Cortex of kidney (tissue), 1 donor: ENCODE measurements around the gene PDE3B.
"Not testable (repeated sequence)": the region's sequence is repeated elsewhere in the genome, so short reads cannot be mapped to it uniquely, and the experiment has no call there.

Experiments used
- DNase-seq: peaks from one replicate; lab custom pipeline; 2025; lab: John Stamatoyannopoulos, UW

Gene PDE3B

DNA sequence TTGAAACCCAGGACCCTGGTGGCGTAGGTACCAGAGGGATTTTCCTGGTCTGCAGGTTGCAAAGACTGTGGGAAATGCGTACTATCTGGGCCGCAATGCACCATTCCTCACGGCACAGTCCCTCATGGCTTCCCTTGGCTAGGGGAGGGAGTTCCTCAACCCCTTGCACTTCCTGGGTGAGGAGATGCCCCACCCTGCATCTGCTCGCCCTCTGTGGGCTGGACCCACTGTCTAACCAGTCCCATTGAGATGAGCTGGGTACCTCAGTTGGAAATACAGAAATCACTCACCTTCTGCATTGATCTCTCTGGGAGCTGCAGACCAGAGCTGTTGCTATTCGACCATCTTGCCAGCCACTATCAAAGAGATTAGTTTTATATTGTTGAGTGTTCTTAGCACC lies 100.1 kb downstream of the PDE3B start:
- not testable (repeated sequence) for DNase-seq

DNA sequence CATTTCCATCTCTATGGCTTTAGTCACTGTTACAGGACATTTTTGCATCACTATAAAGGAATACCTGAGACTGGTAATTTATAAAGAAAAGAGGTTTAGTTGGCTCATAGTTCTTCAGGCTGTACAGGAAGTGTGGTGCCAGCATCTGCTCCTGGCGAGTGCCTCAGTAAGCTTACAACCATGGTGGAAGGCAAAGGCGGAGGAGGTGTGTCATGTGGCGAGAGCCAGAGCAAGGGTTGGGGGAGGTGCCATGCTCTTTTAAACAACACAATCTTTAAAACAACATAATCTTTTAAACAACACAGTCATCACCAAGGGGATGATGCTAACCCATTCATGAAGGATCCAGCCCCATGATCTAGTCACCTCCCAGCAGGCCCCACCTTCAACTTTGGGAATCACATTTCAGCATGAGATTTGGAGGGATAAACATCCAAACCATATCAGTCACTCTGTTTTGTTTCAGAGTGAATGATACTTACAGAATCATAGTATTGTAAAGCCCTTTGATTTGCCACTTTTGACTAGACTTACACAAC lies 103.3 kb downstream of the PDE3B start:
- DNase-seq, result no peak

DNA sequence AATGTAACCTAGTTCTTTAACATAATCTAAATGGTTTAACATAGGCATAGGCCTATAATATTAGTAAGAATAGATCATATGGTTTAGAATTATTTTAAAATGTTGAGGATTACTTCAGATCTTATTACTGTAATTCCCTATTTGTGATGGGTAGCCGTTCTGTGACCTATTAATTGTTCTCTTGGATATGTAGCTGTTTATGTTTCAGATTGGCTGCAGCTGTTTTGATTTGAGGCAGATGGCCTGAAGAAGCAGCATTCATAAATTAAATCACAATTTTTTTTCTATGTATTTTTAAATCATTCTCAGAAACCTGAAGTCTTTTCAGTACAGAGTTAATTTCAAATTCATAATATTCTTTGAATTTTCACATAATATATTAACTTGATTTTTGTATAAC lies 104.5 kb downstream of the PDE3B start:
- DNase-seq, result no peak

DNA sequence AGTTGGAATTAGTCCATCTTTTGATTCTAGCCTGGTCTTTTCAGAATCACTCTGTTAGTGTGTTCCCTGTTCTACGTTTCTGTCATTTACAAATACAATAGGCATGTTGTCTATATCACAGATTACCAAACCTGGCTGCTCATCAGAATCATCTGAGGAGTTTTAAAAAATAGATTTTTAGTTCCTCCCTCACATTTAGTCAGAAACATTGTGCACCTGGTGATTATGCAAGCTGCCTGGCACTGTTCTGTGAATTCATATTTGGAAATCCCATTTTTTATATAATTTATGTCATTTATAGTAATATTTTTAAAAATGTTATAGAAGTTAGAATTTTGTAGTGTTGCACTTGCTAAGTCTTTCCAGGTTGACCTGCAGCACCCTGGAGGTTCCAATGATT lies 107.3 kb downstream of the PDE3B start:
- no peak for DNase-seq

DNA sequence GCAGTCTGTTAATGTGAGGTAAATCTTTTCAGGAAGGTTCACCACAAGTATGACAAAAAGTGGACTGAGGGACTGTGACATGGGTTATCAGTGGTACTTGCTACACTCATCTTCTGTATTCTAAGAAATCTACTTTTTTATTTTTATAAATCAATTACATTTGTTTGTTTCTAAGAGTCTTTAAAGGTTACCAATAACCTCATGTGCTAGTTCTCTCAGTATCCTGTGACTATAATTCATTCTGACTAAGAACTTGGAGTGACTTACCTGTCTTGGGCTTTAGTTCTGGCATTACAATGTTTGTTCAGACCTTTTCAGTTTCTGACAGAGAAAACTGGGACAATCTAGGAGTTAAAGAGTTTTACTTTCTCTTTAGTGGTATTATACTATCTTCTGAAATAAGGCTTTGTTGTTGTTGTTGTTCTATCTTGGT lies 108.4 kb downstream of the PDE3B start:
- DNase-seq, result no peak

DNA sequence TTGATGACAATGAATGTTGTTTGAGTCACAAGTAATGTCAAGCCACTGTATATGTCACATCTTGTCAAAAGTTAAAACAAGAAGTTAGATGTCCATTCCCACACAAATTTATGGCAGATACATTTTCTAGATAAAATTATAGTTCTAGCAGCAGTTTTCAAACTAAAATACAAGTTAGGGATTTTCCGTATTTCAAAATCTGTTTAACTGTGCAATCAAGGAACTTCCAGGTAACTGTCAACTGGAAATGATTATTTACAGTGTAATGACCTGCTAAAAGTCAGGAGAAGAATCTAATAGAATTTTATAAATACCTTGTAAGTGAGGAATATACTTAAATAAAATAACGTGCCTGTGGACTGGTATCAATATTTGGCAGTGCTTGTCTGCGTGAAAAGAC lies 111.5 kb downstream of the PDE3B start:
- no peak for DNase-seq

DNA sequence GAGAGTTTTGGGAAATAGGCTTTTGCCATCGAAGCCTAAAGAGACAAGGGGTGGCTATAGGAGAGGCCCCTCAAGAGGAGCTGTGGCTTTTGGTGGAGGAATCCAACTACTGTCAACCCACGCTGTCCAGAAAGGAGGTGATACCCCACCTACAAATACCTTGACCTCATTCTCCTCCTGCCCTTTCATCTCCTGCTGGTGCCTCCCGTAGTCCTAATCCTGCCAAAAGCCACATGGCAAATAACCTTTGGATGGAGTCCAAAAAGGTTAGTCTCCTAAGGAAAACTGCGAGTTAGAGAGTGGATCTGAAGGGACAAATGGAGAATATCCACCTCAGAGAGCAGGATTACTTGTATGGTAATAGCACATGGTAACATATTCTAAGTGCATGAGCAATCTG lies 112.7 kb downstream of the PDE3B start:
- no peak for DNase-seq

DNA sequence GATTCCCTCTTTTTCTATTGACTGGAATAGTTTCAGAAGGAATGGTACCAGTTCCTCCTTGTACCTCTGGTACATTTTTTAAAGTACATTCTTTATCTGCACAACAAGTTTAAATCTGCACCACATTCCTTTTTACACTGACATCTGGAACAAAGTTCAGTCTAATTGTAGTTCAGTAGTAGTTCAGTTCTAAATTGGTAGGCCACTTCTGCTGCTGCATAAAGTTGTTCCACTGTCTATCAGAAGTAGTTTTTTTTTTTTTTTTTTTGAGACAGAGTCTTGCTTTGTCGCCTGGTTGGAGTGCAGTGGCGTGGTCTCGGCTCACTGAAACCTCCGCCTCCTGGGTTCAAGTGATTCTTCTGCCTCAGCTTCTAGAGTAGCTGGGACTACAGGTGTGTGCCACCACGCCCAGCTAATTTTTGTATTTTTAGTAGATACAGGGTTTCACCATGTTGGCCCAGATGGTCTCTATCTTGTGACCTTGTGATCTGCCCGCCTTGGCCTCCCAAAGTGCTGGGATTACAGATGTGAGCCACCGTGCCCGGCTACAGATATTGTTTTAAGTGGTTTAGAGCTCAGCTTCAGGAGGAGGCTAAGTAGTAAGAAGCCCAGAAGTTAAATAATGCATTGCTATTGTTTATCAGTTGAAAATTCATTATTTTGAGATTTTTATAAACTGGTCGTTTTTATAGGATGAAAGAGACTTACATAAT lies 115.9 kb downstream of the PDE3B start:
- not testable (repeated sequence) for DNase-seq

DNA sequence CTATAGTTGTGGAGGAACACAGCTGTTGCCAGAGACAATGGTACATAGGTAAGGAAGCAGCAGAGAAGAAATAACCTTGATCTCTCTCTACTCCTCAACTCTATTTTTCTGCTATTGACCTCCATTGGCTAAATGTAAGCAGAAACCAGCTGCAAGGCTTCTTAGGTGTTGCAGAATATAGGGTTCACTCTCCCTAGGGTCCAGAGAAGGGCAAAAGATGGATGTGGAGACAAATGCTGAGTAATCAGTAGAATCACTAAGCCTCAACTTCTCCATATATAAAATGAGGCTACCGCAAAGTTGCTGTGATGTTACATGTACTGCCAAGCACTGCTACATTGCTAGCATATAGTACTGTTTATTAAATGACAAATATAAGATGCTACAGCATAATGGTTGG lies 120.6 kb downstream of the PDE3B start:
- no peak for DNase-seq

DNA sequence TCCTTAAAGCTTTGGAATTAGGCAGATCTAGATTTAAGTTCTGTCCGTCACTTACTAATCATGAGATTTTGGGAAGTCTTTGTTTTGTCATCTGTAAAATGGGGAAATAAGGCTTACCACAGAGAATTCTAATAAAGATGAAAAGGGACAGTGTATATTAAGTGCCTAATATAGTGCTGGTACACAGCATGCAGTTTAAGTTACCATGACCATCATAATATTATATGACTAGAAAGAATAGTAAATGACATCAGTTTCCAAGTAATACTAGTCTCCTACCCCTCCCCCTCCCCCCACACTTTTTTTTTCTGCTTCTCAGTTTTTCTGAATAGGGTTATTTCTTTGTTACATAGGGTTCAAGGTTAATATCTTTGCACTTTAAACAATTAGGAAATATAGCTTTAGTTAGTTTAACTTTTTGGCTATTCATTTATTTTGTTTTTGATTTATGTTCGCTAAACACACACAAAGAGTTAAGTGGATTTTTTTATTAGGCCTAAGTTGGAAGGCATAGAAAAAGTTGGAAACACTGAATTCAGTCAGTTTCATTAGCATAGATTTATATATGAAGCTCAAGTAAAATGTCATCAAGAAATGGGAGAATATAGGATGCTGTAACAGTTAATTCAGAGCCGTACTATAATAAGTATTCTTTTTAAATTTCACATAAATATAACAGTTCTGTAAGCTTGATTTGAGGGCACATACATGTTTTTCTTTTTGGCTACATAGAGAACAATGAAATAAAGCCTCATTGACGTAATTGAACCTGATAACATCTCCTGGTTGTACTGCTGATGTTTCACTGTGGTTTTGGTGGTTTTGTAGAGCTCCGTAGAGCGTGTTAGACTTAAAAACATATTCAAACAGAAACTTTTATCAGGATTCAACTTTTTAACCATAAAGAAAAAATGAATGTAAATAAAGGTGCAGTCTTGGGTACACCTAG lies 121.2 kb downstream of the PDE3B start:
- no peak for DNase-seq

DNA sequence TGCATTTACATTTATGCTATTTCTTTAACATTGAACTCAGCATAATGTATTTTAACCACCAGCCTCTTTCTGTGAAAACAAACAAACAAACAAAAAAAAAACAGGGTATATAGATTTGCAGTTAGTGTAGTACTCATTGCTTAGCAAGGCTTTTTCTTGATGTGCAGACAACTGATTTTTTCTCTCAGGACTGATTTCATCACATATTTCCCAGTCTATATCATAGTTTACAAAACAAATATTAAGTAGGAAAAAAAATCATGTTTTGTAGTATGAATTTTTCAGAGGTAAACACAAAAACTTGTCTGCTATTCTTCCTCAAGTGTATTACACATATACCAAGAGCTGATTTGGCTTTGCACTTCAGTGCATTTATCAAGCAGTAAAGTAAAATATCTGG lies 123.0 kb downstream of the PDE3B start:
- no peak for DNase-seq

DNA sequence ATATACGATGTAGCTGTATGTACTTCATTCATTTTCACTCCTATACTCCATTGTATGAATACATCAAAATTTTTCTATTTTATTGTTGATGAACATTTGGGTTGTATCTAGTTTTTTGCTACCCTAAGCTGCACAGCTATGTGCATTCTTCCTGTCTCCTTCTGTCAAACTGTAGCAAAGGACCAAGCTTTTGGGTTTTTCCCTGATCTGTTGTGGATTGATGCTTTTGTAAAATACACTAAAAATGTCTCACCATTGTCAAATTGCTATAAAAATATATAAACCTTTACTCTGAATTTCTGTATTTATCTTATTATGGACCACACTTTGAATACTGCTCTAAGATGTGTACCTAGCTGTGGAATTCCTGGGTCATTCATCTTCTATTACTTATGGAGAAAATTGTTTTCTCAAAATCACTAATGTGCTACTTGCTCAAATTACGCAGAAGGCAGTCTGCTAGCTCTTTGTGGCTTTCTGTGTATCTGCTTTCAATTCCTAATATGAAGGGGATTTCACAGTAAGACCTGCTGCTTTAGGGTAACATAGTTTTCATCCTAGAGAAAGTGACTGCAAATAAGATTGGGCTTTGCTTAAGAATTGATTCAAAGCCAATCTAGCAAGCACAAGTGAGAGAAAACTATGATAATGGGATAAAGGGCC lies 125.1 kb downstream of the PDE3B start:
- no peak for DNase-seq

DNA sequence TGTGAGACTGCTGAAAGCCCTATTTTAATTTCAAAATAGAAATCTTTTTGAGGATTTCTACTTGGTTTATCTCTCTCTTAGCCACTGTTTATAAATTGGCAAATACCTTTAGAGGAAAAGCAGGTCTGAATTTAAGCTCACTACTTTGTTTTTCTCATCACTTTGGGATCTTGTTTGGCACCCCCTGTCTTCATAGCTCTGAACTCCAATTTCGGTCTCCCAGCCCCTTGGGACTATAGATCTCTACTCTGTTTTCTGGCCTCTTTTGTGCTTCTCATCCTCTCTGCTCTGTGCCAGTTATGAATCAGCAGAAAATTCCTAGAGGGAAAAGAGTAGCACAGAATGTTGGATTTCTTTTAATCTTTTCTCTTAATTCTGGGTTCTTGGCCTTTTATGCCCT lies 130.2 kb downstream of the PDE3B start:
- no peak for DNase-seq

DNA sequence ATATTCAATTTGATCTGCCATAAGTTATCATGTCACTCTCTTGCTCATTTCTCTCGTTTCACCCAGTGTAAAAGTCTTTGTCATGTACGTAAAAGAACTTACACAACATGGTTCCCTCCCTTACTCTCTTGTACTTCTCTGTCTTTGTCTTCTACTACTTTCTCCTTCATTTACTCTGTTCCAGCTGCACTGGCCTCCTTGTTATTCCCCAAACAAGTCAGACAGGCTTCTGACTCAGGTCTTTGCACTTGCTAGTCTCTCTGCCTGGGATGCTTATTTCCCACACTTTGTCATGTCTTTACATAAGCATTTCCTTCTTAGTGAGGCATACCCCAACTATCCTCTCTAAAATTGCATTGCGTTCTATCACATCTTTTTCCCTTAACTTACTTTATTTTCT lies 131.1 kb downstream of the PDE3B start:
- DNase-seq, result no peak

DNA sequence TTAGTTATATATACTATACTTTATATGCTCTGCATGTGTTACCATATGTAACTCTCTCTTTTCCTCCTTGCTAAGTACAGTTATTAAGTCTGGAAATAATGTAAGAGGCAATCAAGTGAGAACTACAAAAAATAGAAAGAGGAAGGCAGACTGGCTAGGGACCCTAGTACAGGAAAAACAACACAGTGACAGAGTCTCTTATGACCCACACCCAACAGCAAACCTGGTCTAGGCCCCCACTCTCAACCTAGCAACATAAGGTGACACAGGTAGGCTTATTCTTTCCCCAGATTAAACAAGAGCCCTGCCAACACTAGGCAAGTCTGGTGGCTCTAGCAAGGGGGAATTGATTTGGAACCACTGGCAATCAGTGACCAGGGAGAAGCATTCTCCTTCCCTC lies 132.3 kb downstream of the PDE3B start:
- no peak for DNase-seq

DNA sequence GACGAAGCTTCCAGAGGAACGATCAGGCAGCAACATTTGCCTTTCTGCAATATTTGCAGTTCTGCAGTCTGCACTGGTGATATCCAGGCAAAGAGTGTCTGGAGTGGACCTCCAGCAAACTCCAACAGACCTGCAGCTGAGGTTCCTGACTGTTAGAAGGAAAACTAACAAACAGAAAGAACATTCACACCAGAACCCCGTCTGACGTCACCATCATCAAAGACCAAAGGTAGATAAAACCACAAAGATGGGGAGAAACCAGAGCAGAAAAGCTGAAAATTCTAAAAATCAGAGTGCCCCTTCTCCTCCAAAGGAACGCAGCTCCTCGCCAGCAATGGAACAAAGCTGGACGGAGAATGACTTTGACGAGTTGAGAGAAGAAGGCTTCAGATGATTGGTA lies 134.9 kb downstream of the PDE3B start:
- not testable (repeated sequence) for DNase-seq

DNA sequence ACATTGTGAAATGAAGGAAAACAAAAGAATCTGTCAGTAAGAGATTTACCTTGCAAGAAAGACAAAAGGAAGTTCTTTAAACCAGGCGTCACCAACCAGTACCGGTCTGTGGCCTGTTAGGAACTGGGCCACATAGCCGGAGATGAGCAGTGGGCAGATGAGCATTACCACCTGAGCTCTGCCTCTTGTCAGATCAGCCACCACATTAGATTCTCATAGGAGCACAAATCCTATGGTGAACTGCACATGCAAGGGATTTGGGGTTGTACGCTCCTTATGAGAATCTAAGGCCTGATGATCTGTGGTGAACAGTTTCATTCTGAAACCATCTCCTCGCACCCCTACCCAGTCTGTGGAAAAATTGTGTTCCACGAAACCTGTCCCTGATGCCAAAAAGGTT lies 140.2 kb downstream of the PDE3B start:
- no peak for DNase-seq

DNA sequence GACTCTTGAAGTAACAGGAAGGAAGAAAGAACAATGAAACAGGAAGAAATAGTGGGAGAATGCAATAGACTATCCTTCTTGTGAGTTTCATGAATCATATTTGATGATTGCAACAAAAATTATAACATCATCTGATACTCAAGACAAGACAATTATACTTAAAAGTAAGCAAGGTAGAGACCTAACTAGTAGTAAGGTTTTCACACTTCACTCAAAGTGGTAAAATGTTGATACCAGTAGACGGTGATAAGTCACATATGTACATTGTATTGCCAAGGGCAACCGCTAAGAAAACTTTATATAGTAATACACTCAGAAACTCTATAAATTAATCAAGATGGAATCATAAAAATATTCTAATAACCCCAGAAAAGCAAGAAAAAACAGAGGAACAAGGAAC lies 140.6 kb downstream of the PDE3B start:
- DNase-seq, result no peak

DNA sequence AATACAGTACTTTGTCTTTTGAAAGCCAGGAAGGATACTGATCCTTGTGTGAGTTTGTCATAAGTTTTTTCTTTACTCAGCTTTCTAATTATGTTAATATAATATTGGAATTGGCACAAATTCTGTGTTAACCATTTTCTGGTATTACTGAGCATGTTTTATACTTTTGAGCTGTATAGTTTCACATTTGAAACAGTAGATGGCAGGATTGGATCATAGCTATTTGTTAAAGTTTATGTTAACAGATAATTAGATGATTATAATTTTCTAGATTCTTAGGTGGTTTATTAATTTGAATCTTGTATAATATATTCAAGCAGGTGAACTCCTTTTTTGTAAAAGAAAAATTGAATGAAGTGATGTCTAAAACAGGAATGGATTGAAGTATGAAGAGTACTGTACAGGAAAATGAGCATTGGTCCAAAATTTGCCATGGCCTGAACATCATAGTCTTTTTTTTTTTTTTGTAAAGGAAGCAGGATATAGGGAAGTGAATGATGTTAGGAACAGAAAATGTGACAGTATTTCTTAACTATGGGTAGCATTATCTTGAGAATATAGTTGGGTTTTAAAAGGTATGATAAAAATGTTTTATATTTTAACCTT lies 146.4 kb downstream of the PDE3B start:
- no peak for DNase-seq

DNA sequence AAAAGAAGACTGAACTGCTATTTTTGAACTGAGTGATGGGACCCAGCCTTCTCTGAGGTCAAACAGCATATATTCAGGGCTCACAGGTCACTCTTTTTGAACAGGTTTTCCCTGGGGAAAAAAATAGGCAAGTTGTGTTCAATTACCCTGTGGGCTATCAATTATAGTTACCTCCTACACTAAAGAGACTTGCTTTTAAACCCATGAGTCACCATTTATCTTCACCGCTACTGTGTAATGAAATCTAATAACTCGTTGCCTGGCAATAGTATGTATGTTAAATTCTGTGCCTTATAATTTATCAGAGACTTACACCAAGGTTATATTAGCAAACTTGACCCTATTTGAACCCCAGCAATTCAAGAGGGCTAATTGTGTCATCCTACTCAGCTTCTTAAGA lies 149.9 kb downstream of the PDE3B start:
- DNase-seq, result no peak

DNA sequence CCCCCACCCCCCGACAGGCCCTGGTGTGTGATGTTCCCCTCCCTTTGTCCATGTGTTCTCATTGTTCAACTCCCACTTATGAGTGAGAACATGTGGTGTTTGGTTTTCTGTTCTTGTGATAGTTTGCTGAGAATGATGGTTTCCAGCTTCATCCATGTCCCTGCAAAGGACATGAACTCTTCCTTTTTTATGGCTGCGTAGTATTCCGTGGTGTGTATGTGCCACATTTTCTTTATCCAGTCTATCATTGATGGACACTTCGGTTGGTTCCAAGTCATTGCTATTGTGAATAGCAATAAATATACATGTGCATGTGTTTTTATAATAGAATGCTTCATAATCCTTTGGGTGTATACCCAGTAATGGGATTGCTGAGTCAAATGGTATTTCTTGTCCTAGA lies 152.4 kb downstream of the PDE3B start:
- DNase-seq, result not testable (repeated sequence)

DNA sequence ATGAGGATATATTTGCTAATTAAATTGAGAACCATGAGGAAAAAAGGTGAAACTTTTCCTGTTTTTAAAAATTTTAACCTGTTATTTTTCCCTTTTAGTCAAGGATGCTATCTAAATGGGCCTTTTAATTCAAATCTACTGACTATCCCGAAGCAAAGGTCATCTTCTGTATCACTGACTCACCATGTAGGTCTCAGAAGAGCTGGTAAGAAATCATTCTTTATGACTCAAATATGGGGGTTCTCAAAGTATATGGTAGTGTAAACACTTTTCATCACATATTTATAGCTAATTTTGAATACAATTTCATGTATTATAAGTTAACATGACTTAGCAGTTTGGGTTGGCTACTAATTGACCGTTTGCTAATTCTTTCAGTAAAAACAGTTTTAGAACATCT lies 160.2 kb downstream of the PDE3B start:
- DNase-seq, result no peak
